WTC11 (cell line): ENCODE measurements around the gene TIMELESS. TPM values are rescaled to one million over a fixed set of nuclear protein-coding genes. Genes with fewer than 3 reads are reported as not detected.
A peak's percentile ranks its signal among the peaks of the same experiment; 100 is the strongest.

Experiments used
- ARID4B ChIP-seq: sonication (generic); formaldehyde crosslinking; IDR thresholded peaks from 2 replicates; pipeline ENCODE4 v1.8.0; 2023; ENCODE audit warnings: missing genetic modification reagents, mild to moderate bottlenecking, borderline replicate concordance
- ATF1 ChIP-seq: sonication (generic); formaldehyde crosslinking; IDR thresholded peaks from 2 replicates; pipeline ENCODE4 v1.8.1; 2023; ENCODE audit warnings: mild to moderate bottlenecking, moderate library complexity, missing genetic modification reagents
- CBFB ChIP-seq: sonication (generic); formaldehyde crosslinking; IDR thresholded peaks from 2 replicates; pipeline ENCODE4 v1.8.1; 2022; ENCODE audit warnings: mild to moderate bottlenecking, low read depth, missing genetic modification reagents
- CREM ChIP-seq: sonication (generic); formaldehyde crosslinking; IDR thresholded peaks from 2 replicates; pipeline ENCODE4 v1.8.1; 2022; ENCODE audit warnings: mild to moderate bottlenecking, missing genetic modification reagents, moderate library complexity
- ELF4 ChIP-seq: sonication (generic); formaldehyde crosslinking; IDR thresholded peaks from 2 replicates; pipeline ENCODE4 v1.8.1; 2022; ENCODE audit warnings: low read depth, mild to moderate bottlenecking, moderate library complexity, missing genetic modification reagents
- EMX1 ChIP-seq: fragments of 250-450 bp; sonication (Bioruptor Pico); IDR thresholded peaks from 2 replicates; pipeline ENCODE4 v1.8.0; 2021; ENCODE audit warnings: mild to moderate bottlenecking
- FOXJ3 ChIP-seq: sonication (generic); formaldehyde crosslinking; IDR thresholded peaks from 2 replicates; pipeline ENCODE4 v1.9.0; 2021; ENCODE audit warnings: missing genetic modification reagents, mild to moderate bottlenecking, borderline replicate concordance
- FOXK1 ChIP-seq: sonication (generic); formaldehyde crosslinking; IDR thresholded peaks from 2 replicates; pipeline ENCODE4 v1.8.0; 2022; ENCODE audit warnings: mild to moderate bottlenecking, moderate library complexity, missing genetic modification reagents
- FOXP1 ChIP-seq: sonication (generic); formaldehyde crosslinking; IDR thresholded peaks from 2 replicates; pipeline ENCODE4 v1.8.0; 2022; ENCODE audit warnings: missing genetic modification reagents, mild to moderate bottlenecking, moderate library complexity, borderline replicate concordance
- GTF2I ChIP-seq: fragments of 250-450 bp; sonication (Bioruptor Pico); conservative IDR thresholded peaks from 2 replicates; pipeline ENCODE4 v1.4.0; 2021; ENCODE audit warnings: mild to moderate bottlenecking
- HMGXB4 ChIP-seq: sonication (generic); formaldehyde crosslinking; IDR thresholded peaks from 2 replicates; pipeline ENCODE4 v1.8.1; 2023; ENCODE audit warnings: mild to moderate bottlenecking, moderate library complexity, missing genetic modification reagents
- IRF2 ChIP-seq: sonication (generic); formaldehyde crosslinking; IDR thresholded peaks from 2 replicates; pipeline ENCODE4 v1.8.0; 2022; ENCODE audit warnings: low read depth, missing genetic modification reagents, borderline replicate concordance
- MAX ChIP-seq: sonication (generic); formaldehyde crosslinking; IDR thresholded peaks from 2 replicates; pipeline ENCODE4 v1.8.0; 2022; ENCODE audit warnings: mild to moderate bottlenecking, missing genetic modification reagents
- NFE2L1 ChIP-seq: sonication (generic); formaldehyde crosslinking; IDR thresholded peaks from 2 replicates; pipeline ENCODE4 v1.8.1; 2023; ENCODE audit warnings: missing genetic modification reagents
- NFYB ChIP-seq: sonication (generic); formaldehyde crosslinking; conservative IDR thresholded peaks from 2 replicates; pipeline ENCODE4 v1.8.0; 2022; ENCODE audit warnings: low read depth, missing genetic modification reagents
- TEAD4 ChIP-seq: sonication (generic); formaldehyde crosslinking; IDR thresholded peaks from 2 replicates; pipeline ENCODE4 v1.8.0; 2022; ENCODE audit warnings: mild to moderate bottlenecking, missing genetic modification reagents
- TP53 ChIP-seq: sonication (generic); formaldehyde crosslinking; IDR thresholded peaks from 2 replicates; pipeline ENCODE4 v1.8.1; 2023; ENCODE audit warnings: mild to moderate bottlenecking, missing genetic modification reagents
- USF2 ChIP-seq: sonication (generic); formaldehyde crosslinking; IDR thresholded peaks from 2 replicates; pipeline ENCODE4 v1.8.1; 2023; ENCODE audit warnings: mild to moderate bottlenecking, missing genetic modification reagents, moderate library complexity
- ZNF121 ChIP-seq: sonication (generic); formaldehyde crosslinking; IDR thresholded peaks from 2 replicates; pipeline ENCODE4 v1.8.0; 2023; ENCODE audit warnings: missing genetic modification reagents
- ZNF281 ChIP-seq: sonication (generic); formaldehyde crosslinking; IDR thresholded peaks from 2 replicates; pipeline ENCODE4 v1.8.0; 2023; ENCODE audit warnings: mild to moderate bottlenecking, missing genetic modification reagents
- ZNF396 ChIP-seq: fragments of 250-450 bp; sonication (Bioruptor Pico); IDR thresholded peaks from 2 replicates; pipeline ENCODE4 v1.8.0; 2021; ENCODE audit warnings: mild to moderate bottlenecking, moderate library complexity, borderline replicate concordance
- ZNF423 ChIP-seq: fragments of 250-450 bp; sonication (Bioruptor Pico); IDR thresholded peaks from 2 replicates; pipeline ENCODE4 v2.1.2; 2022; ENCODE audit warnings: mild to moderate bottlenecking, moderate library complexity
- ZNF425 ChIP-seq: fragments of 250-450 bp; sonication (Bioruptor Pico); conservative IDR thresholded peaks from 2 replicates; pipeline ENCODE4 v1.9.0; 2021; ENCODE audit warnings: mild to moderate bottlenecking
- ZNF512 ChIP-seq: sonication (generic); formaldehyde crosslinking; IDR thresholded peaks from 2 replicates; pipeline ENCODE4 v1.8.1; 2022; ENCODE audit warnings: missing genetic modification reagents, borderline replicate concordance
- ZNF671 ChIP-seq: fragments of 250-450 bp; sonication (Bioruptor Pico); IDR thresholded peaks from 2 replicates; pipeline ENCODE4 v1.8.0; 2021; ENCODE audit warnings: mild to moderate bottlenecking
- total RNA-seq: library from RNA; stranded (reverse); gene quantifications from 3 replicates; pipeline ENCODE4 v1.2.3, GENCODE V29; 2021

TIMELESS gene
- total RNA-seq, 1 experiment from 2014 or later, result 60.9 TPM

- TF ChIP-seq MAX (CRISPR knock-in tag), result peak; percentile 99
- peak; percentile 83; the same call in 1 of the 2 replicates for TF ChIP-seq CREM (CRISPR knock-in tag)
- peak; percentile 97 for TF ChIP-seq ARID4B (CRISPR knock-in tag)
- peak; percentile 91 for TF ChIP-seq FOXJ3 (CRISPR knock-in tag)
- peak; percentile 98 for TF ChIP-seq ZNF281 (CRISPR knock-in tag)
- no peak for TF ChIP-seq ZNF423 (CRISPR knock-in tag)
- 0 out of 2 replicates have a peak, but pooled peaks have one; percentile 83 for TF ChIP-seq ELF4 (CRISPR knock-in tag)
- peak; percentile 94 for TF ChIP-seq TEAD4
- 0 out of 2 replicates have a peak, but pooled peaks have one; percentile 74 for TF ChIP-seq ZNF512 (CRISPR knock-in tag)
- TF ChIP-seq HMGXB4 (CRISPR knock-in tag), result 0 out of 2 replicates have a peak, but pooled peaks have one; percentile 71
- TF ChIP-seq FOXP1 (CRISPR knock-in tag), result peak; percentile 99
- peak; percentile 96 for TF ChIP-seq FOXK1 (CRISPR knock-in tag)
- TF ChIP-seq ATF1 (CRISPR knock-in tag), result 0 out of 2 replicates have a peak, but pooled peaks have one; percentile 87
- no peak for TF ChIP-seq USF2 (CRISPR knock-in tag)
- TF ChIP-seq EMX1 (CRISPR knock-in tag), result no peak
- TF ChIP-seq GTF2I (CRISPR knock-in tag), result no peak
- TF ChIP-seq ZNF121 (CRISPR knock-in tag), result peak; percentile 68
- no peak for TF ChIP-seq ZNF396 (CRISPR knock-in tag)
- TF ChIP-seq NFYB (CRISPR knock-in tag), result peak; percentile 90
- no peak for TF ChIP-seq ZNF425
- TF ChIP-seq ZNF671 (CRISPR knock-in tag), result no peak
- TF ChIP-seq TP53 (CRISPR knock-in tag), result peak; percentile 95
- TF ChIP-seq CBFB (CRISPR knock-in tag), result no peak; the same call in 1 of the 2 replicates
- TF ChIP-seq IRF2 (CRISPR knock-in tag), result peak; percentile 95
- peak; percentile 98 for TF ChIP-seq NFE2L1
Measured at GRCh38 chr12:56488041-56488955, 39.1 kb upstream of the TIMELESS start, which contains the start of gene GLS2 (continued).
